ENCODE results near the gene RPSA.

RPSA gene

GRCh38 chr3:39386318-39386717 is 20.2 kb upstream of the RPSA start:
- Histone ChIP-seq H3K27me3 (ENCODE audit: insufficient read depth, low read depth, severe bottlenecking) (no peaks in the 10 kb centered on the region), H3K4me3 (ENCODE audit: low read depth, low read length) (no peak overlapping the region), H3K9me3 (ENCODE audit: severe bottlenecking) (no peaks in the 10 kb centered on the region), H3K36me3 (peaks cover 41% of the 10 kb centered on the region), H3K27ac (no peak overlapping the region)
- no peak for TF ChIP-seq CTCF (IDR thresholded peaks at IDR 0.05; ENCODE audit: low read depth, low read length)
- no peak for DNase-seq

- Histone ChIP-seq H3K36me3 (peaks cover 49% of the 10 kb centered on the region), H3K4me3 (ENCODE audit: low read depth, low read length) (no peak overlapping the region), H3K27me3 (ENCODE audit: insufficient read depth, low read depth, severe bottlenecking) (no peaks in the 10 kb centered on the region), H3K27ac (no peak overlapping the region), H3K9me3 (ENCODE audit: severe bottlenecking) (no peaks in the 10 kb centered on the region)
- TF ChIP-seq CTCF (IDR thresholded peaks at IDR 0.05; ENCODE audit: low read depth, low read length): no peak
- no peak for DNase-seq
These were observed 19.0 kb upstream of the RPSA start for GRCh38 chr3:39387411-39387975.

GRCh38 chr3:39388153-39388552 is 18.4 kb upstream of the RPSA start:
- Histone ChIP-seq H3K36me3 (peaks cover 56% of the 10 kb centered on the region), H3K27me3 (ENCODE audit: insufficient read depth, low read depth, severe bottlenecking) (no peaks in the 10 kb centered on the region), H3K4me3 (ENCODE audit: low read depth, low read length) (no peak overlapping the region), H3K27ac (no peak overlapping the region), H3K9me3 (ENCODE audit: severe bottlenecking) (no peaks in the 10 kb centered on the region)
- no peak for DNase-seq
- no peak for TF ChIP-seq CTCF (IDR thresholded peaks at IDR 0.05; ENCODE audit: low read depth, low read length)

- no peaks in the 10 kb centered on the region for H3K27me3 ChIP-seq (ENCODE audit: insufficient read depth, low read depth, severe bottlenecking)
- H3K9me3 ChIP-seq (ENCODE audit: severe bottlenecking): no peaks in the 10 kb centered on the region
- TF ChIP-seq CTCF (IDR thresholded peaks at IDR 0.05; ENCODE audit: low read depth, low read length): no peak
- DNase-seq: no peak
- no peak overlapping the region for H3K4me3 ChIP-seq (ENCODE audit: low read depth, low read length)
- H3K27ac ChIP-seq: no peak overlapping the region
- peaks cover 62% of the 10 kb centered on the region for H3K36me3 ChIP-seq
These were observed 17.7 kb upstream of the RPSA start for GRCh38 chr3:39388741-39389248.

GRCh38 chr3:39390181-39390580 is 16.3 kb upstream of the RPSA start:
- Histone ChIP-seq H3K9me3 (ENCODE audit: severe bottlenecking) (no peaks in the 10 kb centered on the region), H3K27me3 (ENCODE audit: insufficient read depth, low read depth, severe bottlenecking) (no peaks in the 10 kb centered on the region), H3K27ac (no peak overlapping the region), H3K4me3 (ENCODE audit: low read depth, low read length) (no peak overlapping the region), H3K36me3 (peaks cover 69% of the 10 kb centered on the region)
- DNase-seq: no peak
- TF ChIP-seq CTCF (IDR thresholded peaks at IDR 0.05; ENCODE audit: low read depth, low read length): no peak

GRCh38 chr3:39396690-39397089 is 9.8 kb upstream of the RPSA start:
- no peak overlapping the region for H3K4me3 ChIP-seq (ENCODE audit: low read depth, low read length)
- H3K9me3 ChIP-seq (ENCODE audit: severe bottlenecking): no peaks in the 10 kb centered on the region
- DNase-seq: no peak
- H3K36me3 ChIP-seq: peaks cover 49% of the 10 kb centered on the region
- TF ChIP-seq CTCF (IDR thresholded peaks at IDR 0.05; ENCODE audit: low read depth, low read length): no peak
- H3K27me3 ChIP-seq (ENCODE audit: insufficient read depth, low read depth, severe bottlenecking): no peaks in the 10 kb centered on the region
- no peak overlapping the region for H3K27ac ChIP-seq

All from WERI-Rb-1 (cell line).